Fibroblast of skin of right quadriceps (primary cell): ENCODE measurements around the gene IDH3A.

Experiments
- DNase-seq: peaks from one replicate; pipeline ENCODE4 v3.0.0-alpha.2; 2013

Gene IDH3A

DNA sequence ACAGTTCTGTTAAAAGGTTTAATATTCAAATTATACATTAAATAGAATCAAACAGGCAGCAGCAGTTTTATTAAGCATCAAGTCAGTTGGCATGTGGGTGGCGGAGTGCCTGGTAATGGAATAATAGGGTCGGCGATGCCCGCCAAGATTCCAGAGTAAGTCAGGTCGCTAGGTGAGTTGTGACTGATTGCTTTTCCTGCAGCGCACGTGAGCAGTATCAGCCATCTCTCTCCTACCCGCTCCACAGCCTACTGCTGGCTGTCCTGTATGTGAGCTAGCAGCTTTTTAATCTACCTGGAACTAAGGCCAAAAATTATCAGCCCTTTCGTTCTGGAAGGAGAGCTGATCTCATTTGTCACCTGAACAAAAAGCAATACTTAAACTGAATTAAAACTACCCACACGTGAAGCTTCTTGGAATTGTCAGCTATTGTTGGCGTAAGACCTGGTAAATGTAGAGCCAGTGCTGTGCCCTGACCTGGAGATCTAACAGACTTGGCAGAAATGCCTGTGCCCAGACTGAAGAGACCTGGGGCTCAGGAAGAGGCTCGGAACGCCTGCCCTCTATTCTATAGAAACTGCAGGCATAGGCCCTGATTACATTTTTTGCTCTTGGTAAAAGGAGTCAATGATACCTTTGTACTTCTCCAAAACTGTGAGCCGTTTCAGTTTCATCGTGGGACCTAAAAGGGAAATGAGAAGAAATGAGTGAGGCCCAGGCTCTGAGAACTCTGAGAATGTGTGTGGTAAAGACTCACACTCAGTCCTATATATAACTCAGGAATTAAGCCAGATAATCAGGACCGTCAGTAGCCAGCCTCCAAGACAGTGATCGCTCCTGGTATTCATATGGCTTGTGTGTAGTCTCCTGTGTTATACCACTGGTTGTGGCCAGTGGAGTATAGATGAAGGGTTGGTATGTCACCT lies 21.9 kb downstream of the IDH3A start:
- DNase-seq: no peak

DNA sequence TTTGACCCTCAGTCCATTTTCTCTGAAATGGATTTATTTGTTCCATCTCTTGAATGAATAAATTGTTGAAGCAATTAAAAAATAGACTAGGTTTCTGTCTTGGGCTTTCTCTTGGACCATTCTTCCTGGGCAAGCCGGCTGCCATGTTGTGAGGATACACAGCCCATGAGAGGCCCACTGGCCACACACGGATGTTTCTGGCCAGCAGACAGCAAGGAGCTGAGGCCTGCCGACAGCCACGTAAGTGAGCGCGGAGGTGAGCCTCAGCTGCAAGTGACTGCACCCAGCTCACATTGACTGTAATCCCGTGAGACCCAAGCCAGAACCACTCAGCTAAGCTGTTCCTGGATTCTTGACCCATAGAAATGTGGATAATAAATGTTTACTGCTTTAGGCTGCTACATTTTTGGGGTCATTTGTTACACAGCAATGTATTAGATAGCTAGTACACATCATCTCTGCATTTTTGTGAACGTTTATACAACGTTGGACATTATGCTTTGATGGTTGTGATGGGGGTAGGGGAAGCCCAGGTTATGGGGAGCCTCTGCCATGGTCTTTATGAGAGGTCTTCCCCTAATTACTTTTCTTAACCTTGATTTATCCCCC lies 22.8 kb downstream of the IDH3A start:
- no peak for DNase-seq

DNA sequence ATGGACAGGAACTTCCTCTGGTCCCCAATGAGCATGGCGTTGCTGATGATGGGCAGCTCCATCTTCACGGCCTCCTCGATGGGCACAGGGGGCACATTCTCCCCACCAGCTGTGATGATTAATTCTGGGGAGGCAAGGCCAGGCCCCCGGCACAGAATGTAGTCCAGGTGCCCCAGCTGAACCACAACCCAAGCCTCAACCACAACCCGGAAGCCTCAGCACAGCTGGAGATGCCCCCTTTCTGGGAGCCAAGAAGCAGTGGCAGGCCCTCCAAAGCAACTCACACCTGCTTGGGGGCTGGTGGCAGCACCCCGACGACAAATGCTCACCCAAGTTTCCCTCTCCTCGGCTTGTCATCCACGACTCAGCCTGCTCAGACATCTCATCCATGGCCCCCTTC lies 25.2 kb downstream of the IDH3A start:
- no peak for DNase-seq

- DNase-seq: no peak
Observed at GRCh38 chr15:78175330-78175729, 26.2 kb downstream of the IDH3A start.

DNA sequence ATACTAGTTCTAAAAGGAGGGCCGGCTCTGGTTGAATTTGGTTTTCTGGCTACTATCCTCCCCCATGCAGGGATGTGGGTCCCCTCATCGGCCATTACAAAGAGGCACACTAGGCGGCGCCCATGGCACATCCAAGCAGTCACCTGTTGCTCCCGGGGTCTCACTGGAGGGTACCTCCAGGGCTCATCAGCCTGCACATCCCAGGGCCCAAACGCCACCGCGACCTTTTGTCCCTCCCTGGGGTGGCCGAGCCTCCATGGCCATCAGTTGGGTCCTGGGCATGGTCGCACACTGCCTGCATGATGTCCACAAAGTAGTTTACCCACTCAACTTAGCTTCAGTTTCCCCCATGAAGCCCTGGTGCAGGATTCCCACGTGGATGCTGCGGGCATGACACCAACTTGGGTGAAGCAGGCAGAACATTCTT lies 28.3 kb downstream of the IDH3A start:
- peak; percentile 10 for DNase-seq

- no peak for DNase-seq
Observed at GRCh38 chr15:78178064-78178463, 28.9 kb downstream of the IDH3A start.

DNA sequence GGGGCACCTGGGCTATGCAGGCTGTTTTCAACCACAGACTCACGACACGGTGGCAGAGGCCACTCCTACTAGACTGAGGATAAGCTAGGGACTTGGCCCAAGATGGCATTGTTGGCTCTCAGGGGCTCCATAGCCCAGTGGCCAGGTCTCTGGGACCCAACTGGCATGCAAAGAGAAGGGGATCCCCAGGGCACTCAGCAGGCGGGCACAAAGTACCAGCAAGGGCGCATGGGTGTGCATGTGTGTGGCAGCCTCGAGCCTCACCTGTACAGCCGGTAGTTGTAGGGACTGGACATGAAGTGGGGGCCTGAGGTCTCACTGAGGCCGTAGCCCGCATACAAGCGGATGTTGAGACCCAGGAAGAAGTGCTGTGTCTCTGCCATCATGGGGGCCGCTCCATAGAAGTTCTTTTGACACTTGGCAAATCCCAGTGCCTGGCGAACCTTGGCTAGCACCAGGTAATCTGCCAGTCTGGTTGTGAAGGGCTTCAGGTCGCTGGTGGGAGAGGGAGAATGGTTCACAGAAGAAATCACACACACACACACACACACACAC lies 30.2 kb downstream of the IDH3A start:
- DNase-seq: no peak

- no peak for DNase-seq
Observed at GRCh38 chr15:78179906-78180305, 30.7 kb downstream of the IDH3A start.

- no peak for DNase-seq
Observed at GRCh38 chr15:78182336-78182700, 33.2 kb downstream of the IDH3A start.

DNA sequence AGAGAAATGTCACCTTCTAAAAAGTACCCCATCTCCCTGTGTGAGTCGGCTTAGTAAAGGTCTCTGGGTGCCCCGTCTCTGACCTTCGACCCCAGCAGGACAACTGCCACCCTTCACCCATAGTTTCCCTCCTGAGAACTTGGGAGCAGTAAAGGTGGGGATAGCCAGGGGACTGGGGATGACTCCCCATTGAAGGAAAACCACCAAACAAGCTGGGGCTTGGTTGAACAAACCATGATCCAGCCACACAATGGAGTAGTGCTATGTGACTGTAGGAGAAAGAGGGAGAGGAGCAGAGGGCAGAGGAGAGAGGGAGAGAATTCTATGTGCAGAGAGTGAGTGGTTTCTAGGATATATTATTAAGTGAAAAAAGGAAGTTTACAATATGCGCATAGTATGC lies 33.7 kb downstream of the IDH3A start:
- DNase-seq: no peak

DNA sequence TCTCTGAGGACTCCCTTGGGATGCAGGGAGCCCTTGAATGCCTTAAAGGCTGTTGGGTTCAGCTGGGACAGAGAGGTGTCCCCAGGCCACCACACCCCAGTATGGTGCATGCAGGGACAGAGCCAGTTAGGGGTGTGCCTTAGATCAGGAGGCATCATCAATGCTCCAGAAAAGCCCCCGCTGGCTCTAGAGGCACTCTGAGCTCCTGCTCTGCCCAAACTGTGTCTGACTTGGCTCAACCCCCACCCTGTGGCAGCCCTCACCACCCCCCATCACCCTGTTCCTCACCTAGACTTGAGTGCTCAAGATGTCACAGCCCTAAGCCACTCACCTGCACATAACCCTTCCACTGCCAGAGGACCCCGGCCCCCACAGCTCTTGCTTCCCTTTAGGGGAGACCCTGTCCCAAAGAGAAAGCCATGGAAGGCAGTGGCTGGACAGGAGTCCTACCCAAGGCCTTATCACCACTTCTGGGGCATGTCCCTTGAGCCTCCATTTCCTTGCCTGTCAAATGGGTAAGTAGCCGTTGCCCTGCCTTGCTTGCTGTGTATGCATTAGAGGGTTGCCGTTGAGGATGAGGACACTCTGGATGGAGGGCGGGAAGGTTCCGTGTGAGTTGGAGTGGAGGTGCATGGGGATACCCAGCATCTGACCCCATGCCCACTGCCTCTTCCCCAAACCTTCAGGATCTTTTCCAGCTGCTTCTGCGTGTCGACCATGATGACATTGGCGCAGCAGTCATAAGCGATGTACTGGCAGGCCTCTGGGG lies 43.8 kb downstream of the IDH3A start:
- no peak for DNase-seq

DNA sequence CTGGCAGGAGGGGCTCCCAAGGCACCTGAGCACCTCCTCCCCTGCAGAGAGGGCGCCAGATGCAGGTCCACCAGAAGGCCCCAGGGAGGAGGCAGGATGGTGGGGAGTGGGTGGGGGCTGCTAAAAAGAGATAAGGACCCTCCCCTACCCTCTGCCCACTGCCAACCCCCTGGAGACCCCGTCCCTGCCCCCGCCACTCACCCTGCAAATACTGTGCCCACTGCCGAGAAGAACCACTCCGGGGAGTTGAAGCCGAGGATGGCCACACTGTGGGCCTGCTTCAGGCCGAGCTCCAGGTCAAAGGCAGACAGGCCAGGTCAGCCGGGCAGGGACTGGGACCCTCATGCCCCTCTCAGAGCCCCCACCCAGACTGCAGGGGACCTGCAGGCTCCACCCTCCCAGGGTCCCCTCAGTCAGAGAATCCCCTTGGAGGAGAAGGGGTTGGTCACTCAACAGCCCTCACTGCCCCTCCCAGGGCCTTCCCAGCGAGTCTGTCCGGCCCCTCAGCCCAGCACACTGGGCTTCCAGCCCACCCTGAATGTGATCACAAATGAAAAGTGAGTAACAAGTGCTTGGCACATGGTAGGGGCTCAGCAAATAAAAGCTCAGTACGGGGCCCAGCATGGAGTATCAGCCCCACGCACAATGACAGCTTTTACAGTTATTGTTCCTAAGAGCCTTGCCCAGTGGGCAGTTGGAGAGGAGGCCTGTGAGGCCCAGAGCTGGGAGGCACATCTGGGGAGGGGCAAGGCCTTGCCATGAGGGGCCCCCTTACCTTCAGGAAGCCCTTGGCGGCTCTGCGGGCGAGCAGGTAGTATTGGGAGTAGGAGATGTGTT lies 44.8 kb downstream of the IDH3A start:
- no peak for DNase-seq

DNA sequence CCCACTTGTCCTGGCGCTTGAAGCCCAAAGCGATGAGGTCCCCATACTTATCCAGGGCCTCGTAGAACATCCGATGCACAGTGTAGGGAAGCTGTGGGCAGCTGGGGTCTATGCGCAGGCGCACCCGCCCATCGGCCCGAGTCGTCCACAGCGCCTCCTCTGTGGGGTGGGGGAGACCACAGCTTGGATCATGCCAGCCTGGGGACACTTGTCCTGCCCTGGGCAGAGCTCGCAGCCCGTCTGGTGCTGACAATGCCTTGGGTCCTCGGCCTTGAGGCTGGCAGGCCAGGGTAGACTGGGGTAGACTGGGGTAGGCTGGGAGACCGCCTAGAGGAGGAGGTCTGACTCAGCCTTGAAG lies 45.4 kb downstream of the IDH3A start:
- no peak for DNase-seq

- no peak for DNase-seq
Observed at GRCh38 chr15:78195735-78196201, 46.6 kb downstream of the IDH3A start.

DNA sequence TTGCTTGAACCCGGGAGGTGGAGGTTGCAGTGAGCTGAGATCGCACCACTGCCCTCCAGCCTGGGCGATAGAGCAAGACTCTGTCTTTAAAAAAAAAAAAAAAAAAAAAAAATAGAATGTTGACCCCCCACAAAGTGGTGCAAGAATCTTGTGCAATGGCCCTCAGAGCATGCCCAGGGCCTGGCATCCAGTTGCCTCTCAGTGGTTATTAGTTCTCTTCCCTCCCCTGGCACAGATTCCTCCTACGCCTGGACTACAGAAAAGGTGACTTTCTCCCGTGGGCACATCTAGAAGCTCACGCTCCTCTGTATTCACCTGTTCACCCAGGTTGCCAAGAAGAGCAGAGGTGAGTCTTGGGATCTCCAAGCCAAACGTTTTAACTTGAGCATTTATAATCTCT lies 48.5 kb downstream of the IDH3A start:
- DNase-seq: no peak

DNA sequence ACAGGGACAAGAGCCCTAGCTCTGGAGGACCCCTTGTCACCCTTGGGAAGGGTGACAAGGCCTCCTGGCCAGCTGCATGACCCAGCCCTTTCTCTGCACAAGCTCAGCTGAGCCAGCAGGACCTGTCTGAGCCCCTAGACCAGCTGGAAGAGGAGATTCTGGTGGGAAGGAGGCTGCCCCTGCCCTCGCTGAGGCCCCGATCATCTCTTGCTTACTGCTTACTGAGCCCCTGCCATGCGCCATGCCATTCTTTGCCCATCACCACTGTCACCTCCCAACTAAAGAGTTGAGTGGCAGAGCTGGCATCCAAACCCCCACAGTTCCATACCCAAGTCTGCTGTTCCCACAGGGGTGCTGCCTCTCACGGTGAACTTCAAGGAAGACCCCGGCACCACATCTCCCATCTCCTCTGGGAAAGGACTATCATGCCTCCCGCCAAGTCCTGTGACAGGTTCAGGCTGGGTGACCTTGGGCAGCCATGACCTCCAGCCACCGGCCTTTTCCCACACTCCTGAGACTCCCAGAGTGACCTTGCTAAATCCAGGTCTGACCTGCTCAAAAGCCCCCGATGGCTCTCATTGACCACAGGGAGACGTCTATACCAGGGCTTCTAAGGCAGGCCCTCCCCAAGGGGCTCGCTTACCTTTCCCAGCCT lies 51.2 kb downstream of the IDH3A start:
- DNase-seq: no peak

DNA sequence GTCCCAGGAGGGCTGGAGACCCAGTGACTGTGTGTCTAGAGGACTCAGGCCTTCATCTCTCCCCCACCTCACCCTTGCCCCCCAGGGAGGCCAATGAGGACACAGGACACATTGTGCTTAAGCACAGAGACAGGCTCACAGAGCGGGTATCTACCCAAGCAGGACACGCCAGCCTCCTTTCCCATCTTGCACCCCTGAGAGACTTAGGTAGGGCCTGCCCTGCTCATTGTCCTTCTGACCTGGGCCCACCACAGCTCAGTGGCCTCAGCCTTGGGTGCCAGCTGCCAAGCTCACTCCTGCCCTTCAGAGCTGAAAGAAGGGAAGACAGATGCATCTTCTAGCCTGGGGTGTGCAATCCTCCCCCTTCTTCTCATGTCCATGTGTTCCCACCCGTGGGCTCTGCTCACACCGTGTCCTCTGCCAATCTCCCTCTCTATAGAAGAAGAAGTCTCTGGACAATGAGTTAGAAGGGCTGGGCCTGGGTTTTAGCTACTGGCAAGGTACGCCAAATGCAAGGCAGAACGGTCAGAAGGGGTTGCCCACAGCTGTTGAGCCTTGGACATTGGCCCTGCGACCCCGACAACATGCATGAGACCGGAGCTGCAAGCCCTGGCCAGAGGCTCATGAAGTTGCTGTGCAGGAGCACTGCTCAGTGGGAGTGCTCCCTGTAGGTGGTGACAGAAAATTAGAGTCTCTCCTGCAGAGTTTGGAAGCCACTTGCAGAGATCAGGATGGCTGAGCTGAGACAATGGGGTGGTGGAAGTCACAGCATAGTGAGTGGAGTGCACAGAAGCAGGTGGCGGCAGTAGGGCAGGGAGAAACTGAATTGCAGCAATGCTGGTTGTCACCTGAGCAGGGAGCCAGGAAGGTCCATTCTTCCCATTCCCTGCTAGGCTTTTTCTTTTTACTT lies 52.4 kb downstream of the IDH3A start:
- no peak for DNase-seq

DNA sequence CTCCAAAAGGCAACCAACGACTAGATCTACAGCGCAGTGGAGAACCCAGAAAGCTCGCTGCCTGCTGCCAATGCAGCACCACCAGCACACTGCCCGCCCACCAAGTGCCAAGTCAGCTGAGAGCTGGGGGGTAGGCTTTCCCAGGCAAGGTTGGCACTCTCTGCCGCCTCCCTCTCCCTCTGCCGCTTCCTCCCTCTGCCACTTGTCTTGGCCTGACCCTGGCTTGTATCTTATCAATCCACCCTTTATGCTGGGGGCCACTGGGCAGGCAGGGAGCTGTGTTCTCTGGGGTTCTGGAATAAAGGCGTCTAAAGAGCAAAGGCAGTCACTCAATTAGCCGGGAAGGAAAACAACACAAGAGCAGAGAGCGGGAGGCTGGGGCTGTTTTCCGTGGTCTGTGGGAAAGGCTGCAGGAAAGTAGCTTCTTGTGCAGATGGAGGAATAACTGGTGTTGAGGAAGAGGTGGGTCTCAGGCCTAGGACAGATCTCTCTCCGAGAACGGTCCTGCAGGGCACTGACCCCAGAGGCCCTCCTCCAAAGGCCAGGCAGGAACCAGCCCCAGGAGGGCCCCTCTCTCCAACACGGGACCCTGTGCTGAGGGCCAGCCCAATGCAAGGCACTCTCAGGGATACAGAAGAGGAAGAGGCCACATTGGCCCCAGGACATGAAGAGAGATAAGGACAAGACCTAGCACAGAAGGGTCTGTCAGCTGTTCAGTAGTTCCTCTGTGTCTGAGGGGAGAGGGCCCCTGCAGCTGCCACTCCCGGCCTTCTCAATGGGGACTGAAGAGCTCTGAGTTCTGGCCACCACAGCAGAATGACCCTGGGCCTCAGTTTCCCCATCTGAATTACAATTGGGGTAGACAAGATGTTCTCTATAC lies 54.4 kb downstream of the IDH3A start:
- no peak for DNase-seq
